Mesenchymal stem cell (in vitro differentiated cells and primary cell): ENCODE measurements around the gene MGAT4A.

Experiments used
- DNase-seq: peaks from one replicate; pipeline ENCODE4 v3.0.0-alpha.2; 2013
- H2AFZ ChIP-seq: one replicate; pipeline ENCODE4 v1.6.1; 2013; ENCODE audit warnings: low read depth, mild to moderate bottlenecking, control low read depth, inconsistent platforms, low read length, moderate library complexity
- H2AK5ac ChIP-seq: 2 replicates; pipeline ENCODE4 v1.6.1; 2013; ENCODE audit warnings: low read length, moderate library complexity, mild to moderate bottlenecking, inconsistent platforms; ENCODE audit not compliant: severe bottlenecking
- H2BK120ac ChIP-seq: one replicate; pipeline ENCODE4 v1.6.1; 2013; ENCODE audit warnings: low read depth, mild to moderate bottlenecking, inconsistent platforms, low read length, moderate library complexity
- H2BK12ac ChIP-seq, 2 experiments: one replicate each; pipeline ENCODE4 v1.6.1; 2013; ENCODE audit warnings: inconsistent platforms in 2 of 2, low read length in 2 of 2, mild to moderate bottlenecking in 2 of 2, moderate library complexity in 2 of 2, control low read depth in 1 of 2
- H2BK15ac ChIP-seq: one replicate; pipeline ENCODE4 v1.6.1; 2013; ENCODE audit warnings: mild to moderate bottlenecking, low read depth, inconsistent platforms; ENCODE audit not compliant: poor library complexity, severe bottlenecking
- H2BK5ac ChIP-seq: 2 replicates; pipeline ENCODE4 v1.6.1; 2013; ENCODE audit warnings: low read depth, mild to moderate bottlenecking, low read length, control low read depth, inconsistent platforms; ENCODE audit not compliant: poor library complexity, severe bottlenecking
- H3K14ac ChIP-seq, 2 experiments: one replicate each; pipeline ENCODE4 v1.6.1; 2013; ENCODE audit warnings: inconsistent platforms in 2 of 2, low read length in 2 of 2, control low read depth in 1 of 2, mild to moderate bottlenecking in 1 of 2, moderate library complexity in 1 of 2
- H3K18ac ChIP-seq, 2 experiments: one replicate each; pipeline ENCODE4 v1.6.1; 2013; ENCODE audit warnings: inconsistent platforms in 2 of 2, low read length in 2 of 2, control low read depth in 1 of 2, low read depth in 1 of 2, mild to moderate bottlenecking in 1 of 2
- H3K23ac ChIP-seq, 2 experiments: one replicate each; pipeline ENCODE4 v1.6.1; 2013; ENCODE audit warnings: inconsistent platforms in 2 of 2, low read length in 2 of 2, mild to moderate bottlenecking in 2 of 2, moderate library complexity in 2 of 2, control low read depth in 1 of 2
- H3K27ac ChIP-seq: 2 replicates; pipeline ENCODE4 v1.5.1; 2013; ENCODE audit warnings: mild to moderate bottlenecking, moderate library complexity, low read length, control low read depth, inconsistent platforms; ENCODE audit not compliant: poor library complexity, severe bottlenecking
- H3K27me3 ChIP-seq, 2 experiments: 2 replicates each; pipeline versions ENCODE4 v1.6.1 to v1.7.0; 2013; ENCODE audit warnings: low read length in 2 of 2, mild to moderate bottlenecking in 2 of 2, moderate library complexity in 2 of 2, control low read depth in 1 of 2, inconsistent platforms in 1 of 2; ENCODE audit not compliant: control insufficient read depth in 1 of 2, insufficient read depth in 1 of 2
- H3K36me3 ChIP-seq, 2 experiments: 2 replicates each; pipeline versions ENCODE4 v1.6.1 to v1.7.0; 2013; ENCODE audit warnings: low read length in 2 of 2, control low read depth in 1 of 2, inconsistent platforms in 1 of 2, low read depth in 1 of 2, mild to moderate bottlenecking in 1 of 2; ENCODE audit not compliant: insufficient read depth in 2 of 2, control insufficient read depth in 1 of 2
- H3K4ac ChIP-seq, 2 experiments: one replicate each; pipeline ENCODE4 v1.6.1; 2013; ENCODE audit warnings: inconsistent platforms in 2 of 2, low read length in 2 of 2, mild to moderate bottlenecking in 2 of 2, moderate library complexity in 2 of 2, control low read depth in 1 of 2, low read depth in 1 of 2
- H3K4me1 ChIP-seq: 2 replicates; pipeline ENCODE4 v1.6.1; 2013; ENCODE audit warnings: low read depth, low read length, control low read depth; ENCODE audit not compliant: control insufficient read depth, insufficient read depth
- H3K4me2 ChIP-seq: 2 replicates; pipeline ENCODE4 v1.6.1; 2013; ENCODE audit warnings: low read length, mild to moderate bottlenecking, inconsistent platforms; ENCODE audit not compliant: poor library complexity, severe bottlenecking
- H3K4me3 ChIP-seq, 2 experiments: 2 replicates each; pipeline versions ENCODE4 v1.5.1 to v1.7.0; 2013; ENCODE audit warnings: low read length in 2 of 2, mild to moderate bottlenecking in 2 of 2, control low read depth in 1 of 2, low read depth in 1 of 2; ENCODE audit not compliant: insufficient read depth in 1 of 2
- H3K79me1 ChIP-seq: replicated peaks from 2 replicates; pipeline ENCODE4 v1.6.1; 2013; ENCODE audit warnings: mild to moderate bottlenecking, control low read depth, low read length, inconsistent platforms; ENCODE audit not compliant: poor library complexity, severe bottlenecking
- H3K9ac ChIP-seq: 2 replicates; pipeline ENCODE4 v1.7.0; 2013; ENCODE audit warnings: mild to moderate bottlenecking, low read length, moderate library complexity
- H3K9me3 ChIP-seq: 2 replicates; pipeline ENCODE4 v1.7.0; 2013; ENCODE audit warnings: mild to moderate bottlenecking, low read length; ENCODE audit not compliant: control insufficient read depth
- H4K8ac ChIP-seq: one replicate; pipeline ENCODE4 v1.6.1; 2013; ENCODE audit warnings: inconsistent platforms, mild to moderate bottlenecking, low read length, moderate library complexity
- H4K91ac ChIP-seq: one replicate; pipeline ENCODE4 v1.6.1; 2013; ENCODE audit warnings: mild to moderate bottlenecking, low read length, inconsistent platforms
- WGBS: methylation state at CpG from one replicate; pipeline ENCODE4 v1.1.7; 2013; ENCODE audit warnings: mixed read lengths; 5-methylcytosine and 5-hydroxymethylcytosine counted together

MGAT4A gene

DNA sequence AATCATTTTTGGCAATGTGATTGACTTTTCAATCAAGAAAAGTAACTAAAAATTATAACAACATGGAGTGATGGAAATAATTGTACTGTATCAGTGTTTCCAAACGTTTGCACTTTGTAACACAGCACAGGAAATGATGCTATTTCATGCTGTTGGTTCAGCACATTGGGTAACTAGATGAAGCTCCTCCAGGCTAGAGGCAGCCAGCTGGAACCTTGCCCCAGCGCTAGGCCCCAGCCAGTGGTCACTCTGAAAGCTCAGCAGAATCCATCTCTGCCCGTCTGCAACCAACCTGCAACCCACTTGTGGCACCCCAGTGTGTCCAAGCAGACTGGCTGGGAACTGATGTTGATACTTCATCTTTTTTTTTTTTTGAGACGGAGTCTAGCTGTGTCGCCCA, 107.3 kb downstream of the MGAT4A start:
- no peak overlapping the region for H3K4me2 ChIP-seq
- no peak overlapping the region for H3K4me3 ChIP-seq
- H4K8ac ChIP-seq, result no peak overlapping the region
- peaks cover 0 to 1% of the 10 kb centered on the region in 2 experiments for H3K27me3 ChIP-seq
- H4K91ac ChIP-seq, result no peak overlapping the region
- H2AFZ ChIP-seq, result no peak overlapping the region
- H2BK15ac ChIP-seq, result no peak overlapping the region
- H3K14ac ChIP-seq, result no peak overlapping the region
- H2BK120ac ChIP-seq, result no peak overlapping the region
- WGBS, result 79% methylated on average over 3 of the region's 5 CpGs
- no peaks in the 10 kb centered on the region for H3K79me1 ChIP-seq
- no peak overlapping the region for H3K18ac ChIP-seq
- H3K9me3 ChIP-seq, result no peaks in the 10 kb centered on the region
- H3K23ac ChIP-seq, result no peak overlapping the region
- no peak overlapping the region for H2BK12ac ChIP-seq
- peaks cover 2% of the 10 kb centered on the region for H3K4me1 ChIP-seq
- H3K4ac ChIP-seq, result no peak overlapping the region
- no peak for DNase-seq
- no peak overlapping the region for H2BK5ac ChIP-seq
- no peak overlapping the region for H3K9ac ChIP-seq
- no peak overlapping the region for H3K27ac ChIP-seq
- H2AK5ac ChIP-seq, result no peak overlapping the region
- H3K36me3 ChIP-seq, result peaks cover 0 to 3% of the 10 kb centered on the region in 2 experiments

DNA sequence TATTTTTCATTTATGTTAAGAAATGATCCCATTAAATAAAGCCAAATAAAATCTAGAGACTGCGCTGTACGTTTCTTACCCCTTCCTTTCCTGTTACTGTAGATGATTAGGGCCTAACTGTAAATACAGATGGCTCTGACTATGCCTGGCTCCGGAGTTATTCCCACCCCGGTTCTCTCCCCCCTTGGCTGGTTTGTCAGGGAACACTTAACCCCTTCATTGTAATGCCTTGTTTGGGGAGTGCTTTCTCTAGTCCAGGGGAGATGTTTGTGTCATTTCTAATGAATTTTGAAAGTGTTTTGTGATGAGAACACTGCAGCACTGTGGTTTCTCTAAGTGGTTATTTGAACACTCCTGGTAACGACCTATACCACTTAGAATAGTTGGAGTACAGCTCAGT, 113.8 kb downstream of the MGAT4A start:
- H3K4me2 ChIP-seq, result no peak overlapping the region
- no peak overlapping the region for H2AFZ ChIP-seq
- no peak overlapping the region for H3K23ac ChIP-seq
- DNase-seq, result no peak
- H4K91ac ChIP-seq, result no peak overlapping the region
- no peak overlapping the region for H3K18ac ChIP-seq
- H2BK15ac ChIP-seq, result no peak overlapping the region
- no peaks in the 10 kb centered on the region for H3K9me3 ChIP-seq
- H3K36me3 ChIP-seq, result peaks cover 17 to 66% of the 10 kb centered on the region in 2 experiments
- H4K8ac ChIP-seq, result no peak overlapping the region
- no peak overlapping the region for H2BK5ac ChIP-seq
- no peak overlapping the region for H3K4me3 ChIP-seq
- no peak overlapping the region for H3K27ac ChIP-seq
- 91% methylated on average over 4 of the region's 5 CpGs for WGBS
- no peaks in the 10 kb centered on the region for H3K27me3 ChIP-seq
- no peaks in the 10 kb centered on the region for H3K4me1 ChIP-seq
- H3K79me1 ChIP-seq, result peaks cover 27% of the 10 kb centered on the region
- no peak overlapping the region for H2BK12ac ChIP-seq
- no peak overlapping the region for H3K14ac ChIP-seq
- H2BK120ac ChIP-seq, result no peak overlapping the region
- no peak overlapping the region for H3K4ac ChIP-seq
- H2AK5ac ChIP-seq, result no peak overlapping the region
- no peak overlapping the region for H3K9ac ChIP-seq

DNA sequence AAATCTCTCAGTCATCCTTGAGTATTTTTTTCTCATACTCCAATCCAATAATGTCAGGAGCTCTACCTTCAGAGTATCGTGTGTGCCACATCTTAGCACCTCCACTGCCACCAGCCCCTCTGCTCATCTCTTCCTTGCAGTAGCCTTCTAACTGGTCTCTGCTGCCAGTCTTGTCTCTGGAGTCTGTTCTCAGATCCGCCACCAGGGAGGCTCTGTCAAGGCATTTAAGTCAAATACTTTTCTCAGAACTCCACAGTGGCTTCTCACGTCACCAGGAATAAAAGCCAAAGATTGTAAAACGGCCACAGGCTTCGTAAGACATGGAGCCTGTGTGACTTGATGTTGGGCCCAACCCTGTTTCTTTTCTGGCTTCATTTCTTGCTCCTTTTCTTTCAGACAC, 115.5 kb downstream of the MGAT4A start:
- no peak overlapping the region for H2AK5ac ChIP-seq
- no peak overlapping the region for H3K14ac ChIP-seq
- WGBS, result 92% methylated on average over 5 of the region's 5 CpGs

DNA sequence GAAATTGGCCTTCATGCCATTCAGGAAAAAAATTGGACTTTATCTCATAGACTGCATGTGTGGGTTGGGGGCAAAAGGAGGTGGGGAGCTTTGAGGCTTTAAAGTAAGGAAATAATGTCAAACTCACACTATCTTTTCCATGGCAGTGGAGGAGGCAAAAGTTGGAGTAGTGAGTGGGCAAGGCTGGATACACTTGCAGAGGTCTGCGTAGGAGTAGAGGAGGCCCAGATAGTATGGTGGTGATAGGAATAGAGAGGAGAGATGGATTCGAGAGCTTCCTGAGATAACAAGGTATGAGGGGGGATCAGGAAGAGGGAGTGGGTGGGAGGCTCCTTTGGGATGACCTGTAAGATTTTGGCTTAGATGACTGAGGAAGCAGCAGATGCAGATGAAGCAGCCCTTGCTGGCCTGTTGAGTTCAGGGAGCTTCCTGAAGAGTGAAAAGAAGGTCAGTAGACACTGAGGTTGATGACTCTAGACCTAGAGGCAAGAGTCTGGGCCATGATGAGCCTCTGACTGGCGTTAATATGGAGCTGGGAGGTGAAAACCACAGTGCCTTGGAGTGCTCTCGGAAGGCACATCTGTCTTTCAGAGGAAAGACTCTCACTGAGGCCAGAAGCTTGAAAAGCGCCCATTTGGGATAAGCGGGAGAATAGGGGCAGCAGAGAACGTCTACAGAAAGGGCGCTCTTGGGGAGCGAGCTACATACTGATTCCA, 116.8 kb downstream of the MGAT4A start:
- Histone ChIP-seq H3K4ac (no peak overlapping the region), H3K9me3 (no peaks in the 10 kb centered on the region), H4K8ac (no peak overlapping the region), H3K4me2 (no peak overlapping the region), H3K36me3 (peaks cover 19 to 86% of the 10 kb centered on the region in 2 experiments), H2BK12ac (no peak overlapping the region), H4K91ac (no peak overlapping the region), H3K27ac (no peak overlapping the region), H2BK5ac (no peak overlapping the region), H2AFZ (no peak overlapping the region), H3K4me3 (no peak overlapping the region), H2BK15ac (no peak overlapping the region), H3K14ac (no peak overlapping the region), H3K18ac (no peak overlapping the region), H3K9ac (no peak overlapping the region), H2AK5ac (no peak overlapping the region), H3K79me1 (peaks cover 34% of the 10 kb centered on the region), H3K27me3 (no peaks in the 10 kb centered on the region), H3K4me1 (peaks cover 7% of the 10 kb centered on the region), H3K23ac (no peak overlapping the region), H2BK120ac (no peak overlapping the region)
- DNase-seq, result no peak
- 98% methylated on average over 9 of the region's 9 CpGs for WGBS

More for the DNA sequence above, 115.5 kb downstream of the MGAT4A start:
- Histone ChIP-seq H4K8ac (no peak overlapping the region), H3K4me3 (no peak overlapping the region), H3K27ac (no peak overlapping the region), H3K4me2 (no peak overlapping the region), H2BK120ac (no peak overlapping the region), H2AFZ (no peak overlapping the region), H3K4ac (no peak overlapping the region), H4K91ac (no peak overlapping the region), H3K36me3 (peaks cover 19 to 81% of the 10 kb centered on the region in 2 experiments), H3K4me1 (peaks cover under 1% of the 10 kb centered on the region), H3K9me3 (no peaks in the 10 kb centered on the region), H3K27me3 (no peaks in the 10 kb centered on the region), H3K23ac (no peak overlapping the region), H3K79me1 (peaks cover 32% of the 10 kb centered on the region), H3K9ac (no peak overlapping the region), H2BK5ac (no peak overlapping the region), H3K18ac (no peak overlapping the region), H2BK12ac (no peak overlapping the region), H2BK15ac (no peak overlapping the region)
- DNase-seq, result peak; percentile 20
